OCI-LY1 (cell line): Measurements from ENCODE around the gene PLCB4.

Experiments used
- CTCF ChIP-seq: fragments of 200-600 bp; sonication (generic), shearing (Covaris generic); IDR thresholded peaks from 2 replicates; pipeline ENCODE4 v1.5.1; 2017; ENCODE audit warnings: mild to moderate bottlenecking, antibody characterized with exemption, low read length, moderate library complexity, mixed read lengths
- EZH2 ChIP-seq: fragments of 200-600 bp; sonication (generic), shearing (Covaris generic); IDR thresholded peaks from 2 replicates; pipeline ENCODE4 v1.8.0; 2017; ENCODE audit warnings: borderline replicate concordance, mixed run types, mild to moderate bottlenecking, antibody characterized with exemption, low read length, moderate library complexity, mixed read lengths

- TF ChIP-seq EZH2 (no peak), CTCF (no peak)
These were observed 33.8 kb upstream of the PLCB4 start for GRCh38 chr20:9035126-9035525.
